Activated CD4-positive, alpha-beta T cell treated with anti-CD3 and anti-CD28 coated beads for 36 hours (primary cell): ENCODE measurements around the gene SNPH. TPM values are rescaled to one million over a fixed set of nuclear protein-coding genes. Genes with fewer than 3 reads are reported as not detected.
"Not testable (repeated sequence)": the region's sequence is repeated elsewhere in the genome, so short reads cannot be mapped to it uniquely, and the experiment has no call there.

Experiments
- ATAC-seq: fragments of 200-7000 bp; cut with Tn5 transposase; one replicate; pipeline ENCODE4 v1.10.0; 2021; ENCODE audit warnings: mild to moderate bottlenecking, moderate library complexity
- CTCF ChIA-PET: fragments of 350-600 bp; sonication (Branson Sonifier 250); formaldehyde crosslinking; loops from one replicate; lab custom pipeline; 2021; ENCODE audit warnings: antibody characterized with exemption; lab: Charles Lee
- POLR2A ChIA-PET: fragments of 350-600 bp; sonication (Branson Sonifier 250); formaldehyde crosslinking; loops from one replicate; lab custom pipeline; 2021; ENCODE audit warnings: antibody characterized with exemption, inconsistent platforms; lab: Charles Lee
- DNase-seq: peaks from one replicate; pipeline ENCODE4 v3.0.0-alpha.2; 2020
- H3K27ac Mint-ChIP-seq: one replicate; pipeline ENCODE4 v1.8.0; 2021; ENCODE audit warnings: mixed read lengths
- H3K27me3 Mint-ChIP-seq: one replicate; pipeline ENCODE4 v1.8.0; 2021; ENCODE audit warnings: mixed read lengths
- H3K36me3 Mint-ChIP-seq: one replicate; pipeline ENCODE4 v1.8.0; 2021; ENCODE audit warnings: low read depth, mixed read lengths
- H3K4me1 Mint-ChIP-seq: one replicate; pipeline ENCODE4 v1.8.0; 2021; ENCODE audit warnings: mixed read lengths
- H3K4me3 Mint-ChIP-seq: one replicate; pipeline ENCODE4 v1.8.0; 2021; ENCODE audit warnings: mild to moderate bottlenecking, moderate library complexity, mixed read lengths
- H3K9me3 Mint-ChIP-seq: one replicate; pipeline ENCODE4 v1.8.0; 2021; ENCODE audit warnings: low read depth, mixed read lengths
- intact Hi-C, 2 experiments: fragments of 100-400 bp; cut with DNase I in 1 of 2; cut with micrococcal nuclease in 1 of 2; formaldehyde crosslinking; loops; one replicate each; pipeline versions ENCODE4 v1.14.2 to v1.15.1; 2022 to 2024; cut with DNase I, micrococcal nuclease
- total RNA-seq, 2 experiments: library from RNA; stranded (reverse); gene quantifications; one replicate each; pipeline ENCODE4 v1.2.3, GENCODE V29; 2021

The SNPH gene
- total RNA-seq, 2 experiments from 2014 or later: 2.5 to 2.9 TPM

DNA sequence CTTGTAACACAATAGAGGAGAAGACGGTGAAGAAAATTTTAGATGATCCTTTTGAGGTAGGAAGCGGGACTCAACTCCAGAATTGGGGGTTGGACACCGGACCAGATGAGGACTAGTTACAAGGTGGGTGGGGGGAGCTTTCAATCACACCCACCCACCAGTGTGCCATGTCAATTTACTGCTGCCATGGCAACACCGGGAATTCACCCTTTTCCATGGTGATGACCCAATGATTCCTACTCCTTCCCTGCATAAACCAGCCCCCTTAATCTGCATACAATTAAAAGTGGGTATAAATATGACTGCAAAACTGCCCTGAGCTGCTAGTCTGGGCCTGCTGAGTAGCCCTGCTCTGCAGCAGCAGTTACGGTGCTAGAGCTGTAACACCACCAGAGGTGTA, 25.5 kb upstream of the SNPH start:
- intact Hi-C loops: no loop called here
- Mint-ChIP-seq H3K4me3 (no peak overlapping the region), H3K36me3 (no peaks in the 10 kb centered on the region), H3K4me1 (peaks cover 3% of the 10 kb centered on the region), H3K27me3 (peaks cover 4% of the 10 kb centered on the region), H3K9me3 (no peaks in the 10 kb centered on the region), H3K27ac (no peak overlapping the region)
- POLR2A ChIA-PET: interaction anchor here (0.6 kb wide), 1 partner anchor 17 kb away, joined by 3 read pairs; no protein-coding TSS in a partner anchor
- CTCF ChIA-PET: interaction anchor here (1.3 to 1.5 kb wide), 2 partner anchors 197 to 262 kb away, joined by 3 read pairs; no protein-coding TSS in a partner anchor
- DNase-seq (no peak), ATAC-seq (no peak)

DNA sequence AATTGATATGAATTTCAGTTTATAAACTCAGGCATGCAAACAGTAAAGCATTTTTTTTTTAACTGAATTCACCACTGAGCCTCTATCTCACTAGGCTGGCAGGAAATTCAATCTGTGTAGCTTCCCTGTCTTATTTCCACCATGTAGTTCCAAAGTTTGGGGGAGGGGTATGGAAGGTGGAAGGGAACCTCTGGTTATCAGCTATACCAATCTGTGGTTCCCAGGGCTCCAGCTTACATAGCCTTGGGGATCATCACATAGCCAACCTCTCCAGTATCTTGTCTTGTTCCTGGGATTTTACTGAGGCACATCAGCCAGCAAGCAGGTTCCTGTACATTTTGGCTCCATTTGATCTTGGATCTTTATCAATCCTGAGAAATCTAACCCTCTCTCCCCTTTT, 24.6 kb upstream of the SNPH start:
- H3K4me1 Mint-ChIP-seq: peaks cover 3% of the 10 kb centered on the region
- H3K27ac Mint-ChIP-seq: no peak overlapping the region
- POLR2A ChIA-PET: no interaction called here
- no peaks in the 10 kb centered on the region for H3K9me3 Mint-ChIP-seq
- H3K4me3 Mint-ChIP-seq: no peak overlapping the region
- H3K36me3 Mint-ChIP-seq: no peaks in the 10 kb centered on the region
- intact Hi-C loops: no loop called here
- H3K27me3 Mint-ChIP-seq: peaks cover 4% of the 10 kb centered on the region
- CTCF ChIA-PET: interaction anchor here (1.3 to 1.4 kb wide), 2 partner anchors 28 to 196 kb away, joined by 3 read pairs; no protein-coding TSS in a partner anchor
- no peak for DNase-seq
- no peak for ATAC-seq

DNA sequence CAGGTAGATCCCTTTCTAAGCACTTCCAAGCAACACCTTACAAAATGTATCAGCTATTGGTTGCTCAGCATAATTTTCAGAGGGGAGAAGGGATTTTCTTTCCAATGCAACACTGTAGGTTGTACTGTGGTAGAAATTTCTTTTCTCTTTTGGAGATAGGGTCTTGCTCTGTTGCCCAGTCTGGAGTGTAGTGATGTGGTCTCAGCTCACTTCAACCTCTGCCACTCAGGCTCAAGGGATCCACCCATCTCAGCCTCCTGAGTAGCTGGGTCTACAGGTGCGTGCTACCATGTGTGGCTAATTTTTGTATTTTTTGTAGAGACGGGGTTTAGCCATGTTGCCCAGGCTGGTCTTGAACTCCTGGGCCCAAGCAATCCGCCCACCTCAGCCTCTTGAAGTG, 24.0 kb upstream of the SNPH start:
- Mint-ChIP-seq H3K9me3 (no peaks in the 10 kb centered on the region), H3K27ac (no peak overlapping the region), H3K27me3 (peaks cover 4% of the 10 kb centered on the region), H3K36me3 (no peaks in the 10 kb centered on the region), H3K4me1 (peaks cover 3% of the 10 kb centered on the region), H3K4me3 (no peak overlapping the region)
- POLR2A ChIA-PET: no interaction called here
- intact Hi-C loops: no loop called here
- DNase-seq (no peak), ATAC-seq (no peak)
- CTCF ChIA-PET: interaction anchor here (0.6 to 1.4 kb wide), 3 partner anchors 29 to 195 kb away, joined by 3 read pairs; no protein-coding TSS in a partner anchor

DNA sequence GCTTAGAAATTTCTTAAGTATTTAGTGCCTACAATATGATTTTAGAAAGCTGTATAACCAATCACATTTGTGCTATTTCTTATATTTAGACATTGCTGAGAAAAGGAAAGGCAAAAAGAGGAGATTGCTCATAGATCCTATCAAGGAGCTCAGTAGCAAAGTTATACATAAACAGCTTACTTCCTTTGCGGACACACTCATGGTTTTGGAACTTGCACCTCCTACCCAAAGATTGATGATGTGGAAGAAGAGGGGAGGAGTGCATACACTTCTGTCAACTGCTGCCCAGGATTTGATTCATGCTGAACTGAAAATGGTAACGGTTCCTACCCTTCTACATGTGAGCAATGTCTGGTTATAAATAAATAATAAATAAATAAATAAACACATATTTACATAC, 23.6 kb upstream of the SNPH start:
- CTCF ChIA-PET: interaction anchor here (1.4 kb wide), 1 partner anchor 29 kb away, joined by 3 read pairs; no protein-coding TSS in a partner anchor
- Mint-ChIP-seq H3K27me3 (peaks cover 4% of the 10 kb centered on the region), H3K4me1 (peaks cover 4% of the 10 kb centered on the region), H3K4me3 (no peak overlapping the region), H3K36me3 (no peaks in the 10 kb centered on the region), H3K27ac (no peak overlapping the region), H3K9me3 (no peaks in the 10 kb centered on the region)
- POLR2A ChIA-PET: no interaction called here
- intact Hi-C loops: no loop called here
- ATAC-seq: peak; percentile 81
- DNase-seq: no peak

DNA sequence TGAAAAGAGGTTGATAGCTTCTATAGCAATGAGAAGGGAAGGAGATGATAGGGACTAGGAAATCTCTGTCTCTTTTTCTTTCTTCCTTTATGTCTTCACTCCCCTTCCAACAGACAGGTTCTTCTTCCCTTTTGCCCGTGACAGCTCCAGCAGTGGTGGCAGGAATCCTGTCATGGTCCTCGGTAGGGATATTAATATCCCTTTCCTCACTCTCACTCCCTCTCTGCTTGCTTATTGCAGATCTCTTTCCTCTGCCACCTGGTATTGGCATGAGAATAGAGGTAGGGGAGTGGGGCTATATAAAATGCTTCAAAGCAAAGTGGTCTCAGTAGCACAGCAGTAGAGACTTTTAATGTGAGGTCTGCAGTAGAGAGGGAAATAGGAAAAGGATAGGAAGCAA, 20.5 kb upstream of the SNPH start:
- POLR2A ChIA-PET: no interaction called here
- ATAC-seq: no peak
- CTCF ChIA-PET: interaction anchor here (0.7 kb wide), 2 partner anchors 10 to 134 kb away, joined by 3 read pairs; no protein-coding TSS in a partner anchor
- Mint-ChIP-seq H3K4me1 (peaks cover 6% of the 10 kb centered on the region), H3K9me3 (peaks cover 2% of the 10 kb centered on the region), H3K27ac (no peak overlapping the region), H3K4me3 (no peak overlapping the region), H3K27me3 (peaks cover 2% of the 10 kb centered on the region), H3K36me3 (no peaks in the 10 kb centered on the region)
- intact Hi-C loops: no loop called here
- no peak for DNase-seq

GRCh38 chr20:1247689-1248088, 18.4 kb upstream of the SNPH start:
- Mint-ChIP-seq H3K4me3 (no peak overlapping the region), H3K27me3 (peaks cover 2% of the 10 kb centered on the region), H3K27ac (no peak overlapping the region), H3K9me3 (peaks cover 2% of the 10 kb centered on the region), H3K36me3 (no peaks in the 10 kb centered on the region), H3K4me1 (peaks cover 6% of the 10 kb centered on the region)
- intact Hi-C loops: no loop called here
- ATAC-seq (no peak), DNase-seq (no peak)
- POLR2A ChIA-PET: no interaction called here
- CTCF ChIA-PET: interaction anchor here (0.6 to 1.0 kb wide), 2 partner anchors 14 to 28 kb away, joined by 3 read pairs; no protein-coding TSS in a partner anchor

GRCh38 chr20:1250282-1250681, 15.8 kb upstream of the SNPH start:
- H3K27ac Mint-ChIP-seq, H3K9me3 Mint-ChIP-seq, H3K4me1 Mint-ChIP-seq, intact Hi-C loops, H3K4me3 Mint-ChIP-seq, H3K27me3 Mint-ChIP-seq, ATAC-seq, POLR2A ChIA-PET, DNase-seq, H3K36me3 Mint-ChIP-seq: not testable (repeated sequence)
- CTCF ChIA-PET: interaction anchor here (0.6 kb wide), 1 partner anchor 23 kb away, joined by 3 read pairs; no protein-coding TSS in a partner anchor

DNA sequence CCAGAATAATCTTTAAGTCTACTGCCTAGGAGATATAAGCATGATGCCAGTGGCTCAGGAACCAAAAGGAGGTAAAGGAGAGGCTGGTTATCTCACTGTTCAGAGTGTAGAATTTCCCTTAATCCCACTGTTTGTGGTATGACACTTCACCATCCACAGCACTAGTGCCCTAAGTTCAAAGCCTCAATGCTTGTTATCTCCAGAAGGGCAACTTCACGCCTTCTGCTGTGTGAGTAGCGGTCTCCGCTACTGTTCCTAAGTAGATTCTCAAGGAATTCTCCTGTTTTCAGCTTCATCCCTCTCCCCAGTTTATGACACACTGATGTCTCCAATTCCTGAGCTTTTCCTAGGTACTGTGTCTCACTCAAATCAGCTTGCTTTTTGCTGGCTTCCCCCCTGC, 13.7 kb upstream of the SNPH start:
- POLR2A ChIA-PET: no interaction called here
- CTCF ChIA-PET: no interaction called here
- peaks cover 8% of the 10 kb centered on the region for H3K4me1 Mint-ChIP-seq
- peaks cover 2% of the 10 kb centered on the region for H3K9me3 Mint-ChIP-seq
- ATAC-seq: no peak
- H3K4me3 Mint-ChIP-seq: no peak overlapping the region
- peaks cover 2% of the 10 kb centered on the region for H3K27me3 Mint-ChIP-seq
- intact Hi-C loops: no loop called here
- H3K36me3 Mint-ChIP-seq: no peaks in the 10 kb centered on the region
- H3K27ac Mint-ChIP-seq: no peak overlapping the region
- no peak for DNase-seq

DNA sequence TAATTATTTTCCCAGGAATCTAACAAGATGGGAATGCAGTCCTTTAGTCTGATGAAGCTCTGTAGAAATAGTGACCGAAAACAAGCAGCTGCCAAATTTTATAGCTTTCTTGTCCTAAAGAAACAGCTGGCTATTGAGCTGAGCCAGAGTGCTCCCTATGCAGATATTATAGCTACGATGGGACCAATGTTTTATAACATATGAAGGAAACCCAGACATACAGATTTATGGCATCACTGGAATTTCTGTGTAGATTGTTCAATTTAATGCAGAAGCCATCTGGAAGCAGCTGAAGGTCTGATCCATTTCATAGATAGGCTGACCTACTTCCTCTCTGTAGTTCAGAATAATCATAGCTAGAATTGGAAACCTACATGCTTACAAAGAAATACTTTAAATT, 11.8 kb upstream of the SNPH start:
- ATAC-seq: no peak
- no peak overlapping the region for H3K4me3 Mint-ChIP-seq

GRCh38 chr20:1255675-1256074, 10.4 kb upstream of the SNPH start:
- intact Hi-C loops: no loop called here
- POLR2A ChIA-PET: no interaction called here
- CTCF ChIA-PET: interaction anchor here (0.9 kb wide), 1 partner anchor 148 kb away, joined by 4 read pairs; no protein-coding TSS in a partner anchor
- ATAC-seq (no peak), DNase-seq (no peak)
- H3K36me3 Mint-ChIP-seq: no peaks in the 10 kb centered on the region
- no peak overlapping the region for H3K4me3 Mint-ChIP-seq
- H3K4me1 Mint-ChIP-seq: peaks cover 5% of the 10 kb centered on the region
- H3K27me3 Mint-ChIP-seq: peaks cover 2% of the 10 kb centered on the region
- H3K27ac Mint-ChIP-seq: no peak overlapping the region
- H3K9me3 Mint-ChIP-seq: no peaks in the 10 kb centered on the region

More for the DNA sequence above, 11.8 kb upstream of the SNPH start:
- Mint-ChIP-seq H3K27me3 (peaks cover 2% of the 10 kb centered on the region), H3K9me3 (peaks cover 2% of the 10 kb centered on the region), H3K4me1 (peaks cover 5% of the 10 kb centered on the region), H3K36me3 (no peaks in the 10 kb centered on the region), H3K27ac (no peak overlapping the region)
- no peak for DNase-seq
- POLR2A ChIA-PET: no interaction called here
- intact Hi-C loops: no loop called here
- CTCF ChIA-PET: interaction anchor here (0.7 to 1.6 kb wide), 5 partner anchors 11 to 182 kb away, joined by 3 to 4 read pairs (median 3); no protein-coding TSS in a partner anchor

DNA sequence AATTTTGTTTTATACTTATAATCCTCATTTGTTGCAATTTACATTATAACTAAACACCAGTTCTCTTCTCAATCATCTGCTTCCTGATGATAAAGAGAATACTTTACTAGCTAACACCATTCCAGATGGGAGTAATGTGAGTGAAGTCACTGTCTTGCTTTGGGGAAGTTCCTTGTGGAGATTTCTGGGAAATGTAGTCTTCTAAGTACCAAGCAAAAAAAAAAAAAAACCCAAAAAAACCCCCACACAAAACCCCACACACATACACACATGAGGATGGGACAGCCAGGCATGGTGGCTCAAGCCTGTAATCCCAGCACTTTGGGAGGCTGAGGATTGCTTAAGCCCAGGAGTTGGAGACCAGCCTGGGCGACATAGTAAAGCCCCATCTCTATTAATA, 2.2 kb upstream of the SNPH start:
- intact Hi-C loops: loop anchor here in 1 of 2 experiments (10.0 kb wide), 1 partner anchor 471 kb away; no protein-coding TSS in a partner anchor
- no peak overlapping the region for H3K27ac Mint-ChIP-seq
- H3K9me3 Mint-ChIP-seq: peaks cover 3% of the 10 kb centered on the region
- no peak overlapping the region for H3K4me3 Mint-ChIP-seq
- peaks cover 44% of the 10 kb centered on the region for H3K4me1 Mint-ChIP-seq
- ChIA-PET CTCF (interaction anchor here (0.8 to 1.8 kb wide), 4 partner anchors 12 to 173 kb away, joined by 3 to 5 read pairs (median 4); no protein-coding TSS in a partner anchor), POLR2A (no interaction called here)
- ATAC-seq (no peak), DNase-seq (no peak)
- peaks cover 4% of the 10 kb centered on the region for H3K36me3 Mint-ChIP-seq
- H3K27me3 Mint-ChIP-seq: peaks cover 3% of the 10 kb centered on the region

GRCh38 chr20:1264727-1265126, 1.4 kb upstream of the SNPH start:
- ChIA-PET POLR2A (no interaction called here), CTCF (interaction anchor here (0.6 to 1.8 kb wide), 2 partner anchors 18 to 849 kb away, joined by 3 to 4 read pairs; no protein-coding TSS in a partner anchor)
- no peak for ATAC-seq
- DNase-seq: no peak
- peaks cover 3% of the 10 kb centered on the region for H3K27me3 Mint-ChIP-seq
- peak overlapping the region; percentile 66 for H3K27ac Mint-ChIP-seq
- intact Hi-C loops: loop anchor here in 1 of 2 experiments (10.0 kb wide), 1 partner anchor 470 kb away; no protein-coding TSS in a partner anchor
- H3K36me3 Mint-ChIP-seq: peaks cover 4% of the 10 kb centered on the region
- H3K4me3 Mint-ChIP-seq: peak overlapping the region; percentile 78
- peaks cover 3% of the 10 kb centered on the region for H3K9me3 Mint-ChIP-seq
- peaks cover 45% of the 10 kb centered on the region for H3K4me1 Mint-ChIP-seq
